ENCODE measurements around the gene SCGB1D2. TPM values are rescaled to one million over a fixed set of nuclear protein-coding genes. Genes with fewer than 3 reads are reported as not detected.

The SCGB1D2 gene
- total and polyA plus RNA-seq, 9 of the 15 experiments (the other 6 are each of a cell fraction or from before 2014, with no cell fraction given): not detected

DNA sequence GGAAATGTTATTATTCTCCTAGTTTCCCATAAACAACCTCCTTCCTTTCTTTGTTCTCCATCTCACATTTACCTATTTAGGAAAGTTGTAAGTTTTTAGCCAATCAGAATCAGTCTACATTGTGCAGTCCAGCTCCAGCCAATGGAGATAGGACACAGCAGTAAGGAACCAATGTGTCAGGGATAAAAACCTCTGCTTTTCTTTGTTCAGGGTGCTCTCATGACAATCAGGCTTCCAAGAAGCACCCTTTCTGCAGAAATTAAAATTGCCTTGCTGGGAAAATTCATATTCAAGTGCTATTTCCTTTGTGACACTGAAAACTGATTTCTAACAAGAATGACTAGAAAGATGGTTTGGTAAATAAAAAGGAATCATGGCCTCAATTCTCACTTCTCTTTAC is 18.9 kb upstream of the SCGB1D2 start (continued):
- TF ChIP-seq, protein P1, sequence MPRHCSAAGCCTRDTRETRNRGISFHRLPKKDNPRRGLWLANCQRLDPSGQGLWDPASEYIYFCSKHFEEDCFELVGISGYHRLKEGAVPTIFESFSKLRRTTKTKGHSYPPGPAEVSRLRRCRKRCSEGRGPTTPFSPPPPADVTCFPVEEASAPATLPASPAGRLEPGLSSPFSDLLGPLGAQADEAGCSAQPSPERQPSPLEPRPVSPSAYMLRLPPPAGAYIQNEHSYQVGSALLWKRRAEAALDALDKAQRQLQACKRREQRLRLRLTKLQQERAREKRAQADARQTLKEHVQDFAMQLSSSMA (CRISPR knock-in tag; IDR thresholded peaks at IDR 0.05): no peak
- TF ChIP-seq, protein P2, sequence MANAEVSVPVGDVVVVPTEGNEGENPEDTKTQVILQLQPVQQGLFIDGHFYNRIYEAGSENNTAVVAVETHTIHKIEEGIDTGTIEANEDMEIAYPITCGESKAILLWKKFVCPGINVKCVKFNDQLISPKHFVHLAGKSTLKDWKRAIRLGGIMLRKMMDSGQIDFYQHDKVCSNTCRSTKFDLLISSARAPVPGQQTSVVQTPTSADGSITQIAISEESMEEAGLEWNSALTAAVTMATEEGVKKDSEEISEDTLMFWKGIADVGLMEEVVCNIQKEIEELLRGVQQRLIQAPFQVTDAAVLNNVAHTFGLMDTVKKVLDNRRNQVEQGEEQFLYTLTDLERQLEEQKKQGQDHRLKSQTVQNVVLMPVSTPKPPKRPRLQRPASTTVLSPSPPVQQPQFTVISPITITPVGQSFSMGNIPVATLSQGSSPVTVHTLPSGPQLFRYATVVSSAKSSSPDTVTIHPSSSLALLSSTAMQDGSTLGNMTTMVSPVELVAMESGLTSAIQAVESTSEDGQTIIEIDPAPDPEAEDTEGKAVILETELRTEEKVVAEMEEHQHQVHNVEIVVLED (CRISPR knock-in tag; IDR thresholded peaks at IDR 0.05): no peak
- TF ChIP-seq, protein P3, sequence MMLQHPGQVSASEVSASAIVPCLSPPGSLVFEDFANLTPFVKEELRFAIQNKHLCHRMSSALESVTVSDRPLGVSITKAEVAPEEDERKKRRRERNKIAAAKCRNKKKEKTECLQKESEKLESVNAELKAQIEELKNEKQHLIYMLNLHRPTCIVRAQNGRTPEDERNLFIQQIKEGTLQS (IDR thresholded peaks at IDR 0.05): no peak
- TF ChIP-seq, protein P3 (CRISPR knock-in tag; conservative IDR thresholded peaks at IDR 0.05): no peak
- TF ChIP-seq, protein P4, sequence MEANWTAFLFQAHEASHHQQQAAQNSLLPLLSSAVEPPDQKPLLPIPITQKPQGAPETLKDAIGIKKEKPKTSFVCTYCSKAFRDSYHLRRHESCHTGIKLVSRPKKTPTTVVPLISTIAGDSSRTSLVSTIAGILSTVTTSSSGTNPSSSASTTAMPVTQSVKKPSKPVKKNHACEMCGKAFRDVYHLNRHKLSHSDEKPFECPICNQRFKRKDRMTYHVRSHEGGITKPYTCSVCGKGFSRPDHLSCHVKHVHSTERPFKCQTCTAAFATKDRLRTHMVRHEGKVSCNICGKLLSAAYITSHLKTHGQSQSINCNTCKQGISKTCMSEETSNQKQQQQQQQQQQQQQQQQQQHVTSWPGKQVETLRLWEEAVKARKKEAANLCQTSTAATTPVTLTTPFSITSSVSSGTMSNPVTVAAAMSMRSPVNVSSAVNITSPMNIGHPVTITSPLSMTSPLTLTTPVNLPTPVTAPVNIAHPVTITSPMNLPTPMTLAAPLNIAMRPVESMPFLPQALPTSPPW (CRISPR knock-in tag; IDR thresholded peaks at IDR 0.05): no peak
- no peak for TF ChIP-seq ZNF217 (CRISPR knock-in tag; IDR thresholded peaks at IDR 0.05)
- TF ChIP-seq ZBED1 (IDR thresholded peaks at IDR 0.05): no peak
- TF ChIP-seq, protein P5, sequence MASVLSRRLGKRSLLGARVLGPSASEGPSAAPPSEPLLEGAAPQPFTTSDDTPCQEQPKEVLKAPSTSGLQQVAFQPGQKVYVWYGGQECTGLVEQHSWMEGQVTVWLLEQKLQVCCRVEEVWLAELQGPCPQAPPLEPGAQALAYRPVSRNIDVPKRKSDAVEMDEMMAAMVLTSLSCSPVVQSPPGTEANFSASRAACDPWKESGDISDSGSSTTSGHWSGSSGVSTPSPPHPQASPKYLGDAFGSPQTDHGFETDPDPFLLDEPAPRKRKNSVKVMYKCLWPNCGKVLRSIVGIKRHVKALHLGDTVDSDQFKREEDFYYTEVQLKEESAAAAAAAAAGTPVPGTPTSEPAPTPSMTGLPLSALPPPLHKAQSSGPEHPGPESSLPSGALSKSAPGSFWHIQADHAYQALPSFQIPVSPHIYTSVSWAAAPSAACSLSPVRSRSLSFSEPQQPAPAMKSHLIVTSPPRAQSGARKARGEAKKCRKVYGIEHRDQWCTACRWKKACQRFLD (CRISPR knock-in tag; IDR thresholded peaks at IDR 0.05): no peak
- no peak for TF ChIP-seq FOXJ2 (tag; IDR thresholded peaks at IDR 0.05)
- TF ChIP-seq, protein P6, sequence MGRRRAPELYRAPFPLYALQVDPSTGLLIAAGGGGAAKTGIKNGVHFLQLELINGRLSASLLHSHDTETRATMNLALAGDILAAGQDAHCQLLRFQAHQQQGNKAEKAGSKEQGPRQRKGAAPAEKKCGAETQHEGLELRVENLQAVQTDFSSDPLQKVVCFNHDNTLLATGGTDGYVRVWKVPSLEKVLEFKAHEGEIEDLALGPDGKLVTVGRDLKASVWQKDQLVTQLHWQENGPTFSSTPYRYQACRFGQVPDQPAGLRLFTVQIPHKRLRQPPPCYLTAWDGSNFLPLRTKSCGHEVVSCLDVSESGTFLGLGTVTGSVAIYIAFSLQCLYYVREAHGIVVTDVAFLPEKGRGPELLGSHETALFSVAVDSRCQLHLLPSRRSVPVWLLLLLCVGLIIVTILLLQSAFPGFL (CRISPR knock-in tag; IDR thresholded peaks at IDR 0.05): no peak
- TF ChIP-seq CBX1 (IDR thresholded peaks at IDR 0.05; ENCODE audit: low read depth): peak; percentile 49; the same call in 1 of the 2 replicates
- no peak for TF ChIP-seq PTRF (tag; IDR thresholded peaks at IDR 0.05)
- TF ChIP-seq IRF2 (CRISPR knock-in tag; IDR thresholded peaks at IDR 0.05): no peak
- TF ChIP-seq MTA1 (IDR thresholded peaks at IDR 0.05; ENCODE audit: borderline replicate concordance): no peak
- no peak for TF ChIP-seq BCOR (IDR thresholded peaks at IDR 0.05)
- no peak for TF ChIP-seq CBFB (CRISPR knock-in tag; IDR thresholded peaks at IDR 0.05)
- no peak for TF ChIP-seq HSF4 (CRISPR knock-in tag; IDR thresholded peaks at IDR 0.05; ENCODE audit: borderline replicate concordance)
- no peak for TF ChIP-seq ZNF75A (CRISPR knock-in tag; IDR thresholded peaks at IDR 0.05)
- no peak for TF ChIP-seq NFE2 (IDR thresholded peaks at IDR 0.05; ENCODE audit: low read depth)
- no peak for TF ChIP-seq FOXK1 (CRISPR knock-in tag; IDR thresholded peaks at IDR 0.05; ENCODE audit: borderline replicate concordance)
- 0 out of 2 replicates have a peak, but pooled peaks have one; percentile 28 for TF ChIP-seq ZEB2 (IDR thresholded peaks at IDR 0.05)
- no peak for TF ChIP-seq TAF15 (IDR thresholded peaks at IDR 0.05; ENCODE audit: low read depth, low read length)
- TF ChIP-seq, protein P7, sequence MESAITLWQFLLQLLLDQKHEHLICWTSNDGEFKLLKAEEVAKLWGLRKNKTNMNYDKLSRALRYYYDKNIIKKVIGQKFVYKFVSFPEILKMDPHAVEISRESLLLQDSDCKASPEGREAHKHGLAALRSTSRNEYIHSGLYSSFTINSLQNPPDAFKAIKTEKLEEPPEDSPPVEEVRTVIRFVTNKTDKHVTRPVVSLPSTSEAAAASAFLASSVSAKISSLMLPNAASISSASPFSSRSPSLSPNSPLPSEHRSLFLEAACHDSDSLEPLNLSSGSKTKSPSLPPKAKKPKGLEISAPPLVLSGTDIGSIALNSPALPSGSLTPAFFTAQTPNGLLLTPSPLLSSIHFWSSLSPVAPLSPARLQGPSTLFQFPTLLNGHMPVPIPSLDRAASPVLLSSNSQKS (CRISPR knock-in tag; IDR thresholded peaks at IDR 0.05): no peak

All from K562 (cell line).